ENCODE results near the gene STK16. TPM values are rescaled to one million over a fixed set of nuclear protein-coding genes. Genes with fewer than 3 reads are reported as not detected.
A peak's percentile ranks its signal among the peaks of the same experiment; 100 is the strongest.

Gene STK16
- total and polyA plus RNA-seq, 2 of the 13 experiments (the other 11 are each of a cell fraction or from before 2014, with no cell fraction given): 28.0 to 50.9 TPM

DNA sequence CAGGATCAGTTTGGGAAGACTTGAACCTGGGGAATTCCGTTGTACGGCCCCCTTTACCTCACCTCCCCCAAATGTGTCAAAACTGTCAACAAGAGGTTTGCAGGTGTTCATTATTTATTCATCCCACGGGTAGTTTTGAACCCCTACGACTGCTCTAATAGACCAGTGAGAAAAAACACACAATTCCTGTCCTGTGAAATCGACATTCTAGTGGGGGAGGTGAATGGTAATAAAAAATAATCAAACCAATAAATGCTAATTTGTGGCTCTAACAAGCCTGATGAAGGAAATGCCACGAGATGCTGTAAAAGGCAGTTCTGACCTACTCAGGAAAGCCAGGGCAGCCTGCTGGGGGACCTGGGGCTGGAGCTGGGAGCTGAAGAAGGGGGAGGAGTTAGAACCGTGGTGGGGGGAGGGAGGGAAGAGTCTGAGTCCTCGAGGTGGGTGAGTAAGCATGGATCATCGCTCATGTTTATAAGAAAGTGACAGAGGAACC, 33.4 kb downstream of the STK16 start (continued):
- no peak for TF ChIP-seq SOX13 (IDR thresholded peaks at IDR 0.05)
- TF ChIP-seq SOX13 (CRISPR knock-in tag; conservative IDR thresholded peaks at IDR 0.05 in 1 of 2, IDR thresholded peaks at IDR 0.05 in 1 of 2): no peak
- TF ChIP-seq ZBTB39 (CRISPR knock-in tag; IDR thresholded peaks at IDR 0.05): no peak
- TF ChIP-seq ZNF878 (CRISPR knock-in tag; IDR thresholded peaks at IDR 0.05): no peak
- no peak for TF ChIP-seq MXD1 (CRISPR knock-in tag; IDR thresholded peaks at IDR 0.05)
- TF ChIP-seq, protein P1, sequence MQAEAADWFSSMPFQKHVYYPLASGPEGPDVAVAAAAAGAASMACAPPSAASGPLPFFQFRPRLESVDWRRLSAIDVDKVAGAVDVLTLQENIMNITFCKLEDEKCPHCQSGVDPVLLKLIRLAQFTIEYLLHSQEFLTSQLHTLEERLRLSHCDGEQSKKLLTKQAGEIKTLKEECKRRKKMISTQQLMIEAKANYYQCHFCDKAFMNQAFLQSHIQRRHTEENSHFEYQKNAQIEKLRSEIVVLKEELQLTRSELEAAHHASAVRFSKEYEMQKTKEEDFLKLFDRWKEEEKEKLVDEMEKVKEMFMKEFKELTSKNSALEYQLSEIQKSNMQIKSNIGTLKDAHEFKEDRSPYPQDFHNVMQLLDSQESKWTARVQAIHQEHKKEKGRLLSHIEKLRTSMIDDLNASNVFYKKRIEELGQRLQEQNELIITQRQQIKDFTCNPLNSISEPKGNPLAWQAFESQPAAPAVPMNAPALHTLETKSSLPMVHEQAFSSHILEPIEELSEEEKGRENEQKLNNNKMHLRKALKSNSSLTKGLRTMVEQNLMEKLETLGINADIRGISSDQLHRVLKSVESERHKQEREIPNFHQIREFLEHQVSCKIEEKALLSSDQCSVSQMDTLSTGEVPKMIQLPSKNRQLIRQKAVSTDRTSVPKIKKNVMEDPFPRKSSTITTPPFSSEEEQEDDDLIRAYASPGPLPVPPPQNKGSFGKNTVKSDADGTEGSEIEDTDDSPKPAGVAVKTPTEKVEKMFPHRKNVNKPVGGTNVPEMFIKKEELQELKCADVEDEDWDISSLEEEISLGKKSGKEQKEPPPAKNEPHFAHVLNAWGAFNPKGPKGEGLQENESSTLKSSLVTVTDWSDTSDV (CRISPR knock-in tag; IDR thresholded peaks at IDR 0.05): 0 out of 2 replicates have a peak, but pooled peaks have one; percentile 2
- no peak for TF ChIP-seq ZNF543 (CRISPR knock-in tag; IDR thresholded peaks at IDR 0.05)
- 0 out of 2 replicates have a peak, but pooled peaks have one; percentile 25 for TF ChIP-seq RARG (CRISPR knock-in tag; IDR thresholded peaks at IDR 0.05; ENCODE audit: low read depth)
- TF ChIP-seq ATF7 (IDR thresholded peaks at IDR 0.05): no peak
- no peak for TF ChIP-seq ATF7 (CRISPR knock-in tag; IDR thresholded peaks at IDR 0.05)
- TF ChIP-seq MAFF (IDR thresholded peaks at IDR 0.05; ENCODE audit: low read depth, low read length): no peak
- TF ChIP-seq, protein P2, sequence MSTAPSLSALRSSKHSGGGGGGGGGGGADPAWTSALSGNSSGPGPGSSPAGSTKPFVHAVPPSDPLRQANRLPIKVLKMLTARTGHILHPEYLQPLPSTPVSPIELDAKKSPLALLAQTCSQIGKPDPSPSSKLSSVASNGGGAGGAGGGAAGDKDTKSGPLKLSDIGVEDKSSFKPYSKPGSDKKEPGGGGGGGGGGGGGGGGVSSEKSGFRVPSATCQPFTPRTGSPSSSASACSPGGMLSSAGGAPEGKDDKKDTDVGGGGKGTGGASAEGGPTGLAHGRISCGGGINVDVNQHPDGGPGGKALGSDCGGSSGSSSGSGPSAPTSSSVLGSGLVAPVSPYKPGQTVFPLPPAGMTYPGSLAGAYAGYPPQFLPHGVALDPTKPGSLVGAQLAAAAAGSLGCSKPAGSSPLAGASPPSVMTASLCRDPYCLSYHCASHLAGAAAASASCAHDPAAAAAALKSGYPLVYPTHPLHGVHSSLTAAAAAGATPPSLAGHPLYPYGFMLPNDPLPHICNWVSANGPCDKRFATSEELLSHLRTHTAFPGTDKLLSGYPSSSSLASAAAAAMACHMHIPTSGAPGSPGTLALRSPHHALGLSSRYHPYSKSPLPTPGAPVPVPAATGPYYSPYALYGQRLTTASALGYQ (CRISPR knock-in tag; IDR thresholded peaks at IDR 0.05): no peak
- no peak for TF ChIP-seq ZMYM3 (CRISPR knock-in tag; IDR thresholded peaks at IDR 0.05)
- no peak for TF ChIP-seq ZFP90 (CRISPR knock-in tag; IDR thresholded peaks at IDR 0.05; ENCODE audit: borderline replicate concordance)
- TF ChIP-seq, protein P3, sequence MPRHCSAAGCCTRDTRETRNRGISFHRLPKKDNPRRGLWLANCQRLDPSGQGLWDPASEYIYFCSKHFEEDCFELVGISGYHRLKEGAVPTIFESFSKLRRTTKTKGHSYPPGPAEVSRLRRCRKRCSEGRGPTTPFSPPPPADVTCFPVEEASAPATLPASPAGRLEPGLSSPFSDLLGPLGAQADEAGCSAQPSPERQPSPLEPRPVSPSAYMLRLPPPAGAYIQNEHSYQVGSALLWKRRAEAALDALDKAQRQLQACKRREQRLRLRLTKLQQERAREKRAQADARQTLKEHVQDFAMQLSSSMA (CRISPR knock-in tag; IDR thresholded peaks at IDR 0.05): no peak
- no peak; the same call in none of the 2 replicates for TF ChIP-seq ZBTB20 (CRISPR knock-in tag; IDR thresholded peaks at IDR 0.05; ENCODE audit: borderline replicate concordance, low read depth)
- TF ChIP-seq FOXM1 (CRISPR knock-in tag; IDR thresholded peaks at IDR 0.05): no peak
- no peak for TF ChIP-seq SRSF9 (IDR thresholded peaks at IDR 0.05; ENCODE audit: borderline replicate concordance, insufficient read depth, low read depth, low read length, poor library complexity, severe bottlenecking)
- TF ChIP-seq ZNF333 (CRISPR knock-in tag; IDR thresholded peaks at IDR 0.05; ENCODE audit: borderline replicate concordance): no peak
- TF ChIP-seq TMF1 (CRISPR knock-in tag; IDR thresholded peaks at IDR 0.05; ENCODE audit: low read depth): peak; percentile 4; the same call in 1 of the 2 replicates
- no peak for TF ChIP-seq HNRNPK (IDR thresholded peaks at IDR 0.05; ENCODE audit: low read depth, low read length, poor library complexity, severe bottlenecking)
- TF ChIP-seq ZMAT3 (CRISPR knock-in tag; conservative IDR thresholded peaks at IDR 0.05): no peak
- TF ChIP-seq GPN1 (CRISPR knock-in tag; IDR thresholded peaks at IDR 0.05; ENCODE audit: borderline replicate concordance): no peak
